Psoas muscle (tissue), 8 donors: Measurements from ENCODE around the gene ADGRG7. TPM values are rescaled to one million over a fixed set of nuclear protein-coding genes. Genes with fewer than 3 reads are reported as not detected.

Source experiments
- ATAC-seq, 4 donors: fragments of 200-7000 bp; cut with Tn5 transposase; one replicate each; pipeline ENCODE4 v1.9.1; 2020; ENCODE audit warnings: moderate library complexity in 3 of 4, mild to moderate bottlenecking in 2 of 4
- DNase-seq, 2 donors: peaks; one replicate each; pipeline ENCODE4 v3.0.0-alpha.2; 2020
- H3K27ac ChIP-seq: fragments of 200-600 bp; one replicate; pipeline ENCODE4 v1.8.0; 2022
- H3K27me3 ChIP-seq, 3 donors: fragments of 200-600 bp in 1 of 3; one replicate each; pipeline versions ENCODE4 v1.6.1 to v1.8.0; 2013 to 2022; ENCODE audit warnings: low read length in 2 of 3, mild to moderate bottlenecking in 2 of 3, moderate library complexity in 1 of 3; ENCODE audit not compliant: insufficient read depth in 3 of 3
- H3K36me3 ChIP-seq, 2 donors: fragments of 200-600 bp in 1 of 2; one replicate each; pipeline versions ENCODE4 v1.6.1 to v1.8.0; 2013 to 2022; ENCODE audit warnings: low read depth in 1 of 2, mild to moderate bottlenecking in 1 of 2, moderate library complexity in 1 of 2; ENCODE audit not compliant: insufficient read depth in 1 of 2
- H3K4me1 ChIP-seq: fragments of 200-600 bp; one replicate; pipeline ENCODE4 v1.8.0; 2022
- H3K4me3 ChIP-seq: fragments of 200-600 bp; one replicate; pipeline ENCODE4 v1.8.0; 2022; ENCODE audit warnings: mild to moderate bottlenecking
- H3K9me3 ChIP-seq: fragments of 200-600 bp; one replicate; pipeline ENCODE4 v1.8.0; 2022
- CTCF ChIP-seq: fragments of 200-600 bp; IDR thresholded peaks from one replicate; pipeline ENCODE4 v1.8.0; 2022; ENCODE audit warnings: antibody characterized with exemption
- WGBS, 3 donors: extraction: QIAGEN DNeasy Blood & Tissue Kit; methylation state at CpG; one replicate each; pipeline versions ENCODE4 v1.1.6 to v1.1.7; 2013; 5-methylcytosine and 5-hydroxymethylcytosine counted together
- intact Hi-C, 2 donors: fragments of 100-400 bp; cut with DNase I; formaldehyde crosslinking; loops; one replicate each; pipeline versions ENCODE4 v1.11.0 to v1.14.2; 2022
- polyA plus RNA-seq, 3 donors: library from polyadenylated mRNA; stranded (reverse); fragments of 200-250 nt; gene quantifications; one replicate each; pipeline ENCODE4 v1.2.3, GENCODE V29; 2013
- total RNA-seq, 4 donors: library from RNA; stranded (reverse); fragmentation: NEBNext Ultra II Directional in 2 of 4; extraction: Animal tissue kit (Norgen Biotek cat#: 25700) in 2 of 4; gene quantifications; one replicate each; pipeline versions ENCODE4 v1.2.1 to v1.2.4, GENCODE V29; 2021 to 2023
- donor health status: healthy with polysubstance abuse.
- donor health status: DM: no; HTN: no; CAD: no; lungs with moderate emphysema.
- donor health status: Bipolar disorder and iron deficiency.
- donor health status: healthy.
- donor health status: DM: yes; HTN: yes; CAD: no.
- donor health status: DM: no; HTN: no; CAD: no.
- donor health status: DM: no; HTN: no; CAD: no.
- donor health status: DM: yes; HTN: yes; CAD: no.

ADGRG7 gene
- total and polyA plus RNA-seq, 7 donors: 0.04 to 0.22 TPM; not detected in 5

GRCh38 chr3:100719136-100719535, 109.7 kb downstream of the ADGRG7 start:
- Histone ChIP-seq H3K4me1 (peaks cover 8% of the 10 kb centered on the region), H3K4me3 (no peak overlapping the region), H3K36me3 (peaks cover 2 to 85% of the 10 kb centered on the region in 2 donors), H3K27me3 (no peaks in the 10 kb centered on the region), H3K9me3 (no peaks in the 10 kb centered on the region), H3K27ac (no peak overlapping the region)
- intact Hi-C loops: loop anchor here in 1 of 2 donors (10.0 kb wide), 1 partner anchor 314 kb away; the partner anchor contains the start of genes LNP1 and TOMM70
- DNase-seq (no peak), ATAC-seq (no peak)
- WGBS, 3 donors: 25 to 50% (median 30%) methylated on average over 1 of the region's 1 CpG
- TF ChIP-seq CTCF: no peak

GRCh38 chr3:100720426-100720825, 111.0 kb downstream of the ADGRG7 start:
- peaks cover 8% of the 10 kb centered on the region for H3K4me1 ChIP-seq
- intact Hi-C loops: no loop called here
- ATAC-seq: no peak

GRCh38 chr3:100725935-100726513, 116.6 kb downstream of the ADGRG7 start:
- no peak overlapping the region for H3K27ac ChIP-seq
- TF ChIP-seq CTCF: no peak
- no peak for ATAC-seq
- H3K27me3 ChIP-seq: no peaks in the 10 kb centered on the region
- intact Hi-C loops: no loop called here
- H3K9me3 ChIP-seq: no peaks in the 10 kb centered on the region
- no peak for DNase-seq
- peaks cover 0 to 77% of the 10 kb centered on the region in 2 donors for H3K36me3 ChIP-seq
- no peaks in the 10 kb centered on the region for H3K4me1 ChIP-seq
- H3K4me3 ChIP-seq: no peak overlapping the region
- 93 to 100% (median 97%) methylated on average over 3 of the region's 3 CpGs for WGBS, 3 donors

More at GRCh38 chr3:100720426-100720825, 111.0 kb downstream of the ADGRG7 start:
- TF ChIP-seq CTCF: no peak
- no peak overlapping the region for H3K4me3 ChIP-seq
- H3K27me3 ChIP-seq: no peaks in the 10 kb centered on the region
- no peak for DNase-seq
- H3K9me3 ChIP-seq: no peaks in the 10 kb centered on the region
- 73 to 79% (median 78%) methylated on average over 5 of the region's 5 CpGs for WGBS, 3 donors
- H3K27ac ChIP-seq: no peak overlapping the region
- peaks cover 2 to 83% of the 10 kb centered on the region in 2 donors for H3K36me3 ChIP-seq

GRCh38 chr3:100726706-100727105, 117.3 kb downstream of the ADGRG7 start:
- TF ChIP-seq CTCF: no peak
- Histone ChIP-seq H3K4me1 (no peaks in the 10 kb centered on the region), H3K9me3 (no peaks in the 10 kb centered on the region), H3K36me3 (peaks cover 0 to 75% of the 10 kb centered on the region in 2 donors), H3K27me3 (no peaks in the 10 kb centered on the region), H3K27ac (no peak overlapping the region), H3K4me3 (no peak overlapping the region)
- 88 to 97% (median 90%) methylated on average over 1 of the region's 1 CpG for WGBS, 3 donors
- DNase-seq (no peak), ATAC-seq (no peak)
- intact Hi-C loops: no loop called here

GRCh38 chr3:100730524-100730923, 121.1 kb downstream of the ADGRG7 start:
- ATAC-seq: no peak
- intact Hi-C loops: no loop called here

More at GRCh38 chr3:100730524-100730923, 121.1 kb downstream of the ADGRG7 start:
- DNase-seq: no peak
- TF ChIP-seq CTCF: no peak
- Histone ChIP-seq H3K4me3 (no peak overlapping the region), H3K4me1 (peaks cover 10% of the 10 kb centered on the region), H3K36me3 (peaks cover 0 to 70% of the 10 kb centered on the region in 2 donors), H3K9me3 (no peaks in the 10 kb centered on the region), H3K27ac (no peak overlapping the region), H3K27me3 (no peaks in the 10 kb centered on the region)
- WGBS, 3 donors: 74 to 86% (median 80%) methylated on average over 3 of the region's 3 CpGs
